HFF-Myc (cell line): ENCODE data around the gene PREX1.
A peak's percentile ranks its signal among the peaks of the same experiment; 100 is the strongest.

Experiments used
- DNase-seq: peaks from one replicate; pipeline ENCODE4 v3.0.0-alpha.2; 2011; ENCODE audit warnings: low read depth; ENCODE audit errors: extremely low read depth
- H3K4me3 ChIP-seq: replicated peaks from 2 replicates; pipeline ENCODE4 v1.5.1; 2011; ENCODE audit warnings: low read depth, mild to moderate bottlenecking, control low read depth, low read length
- TF ChIP-seq, protein P1 (sequence below): IDR thresholded peaks from 2 replicates; pipeline ENCODE4 v1.5.1; 2012; ENCODE audit warnings: mild to moderate bottlenecking, low read depth, low read length, control low read depth; ENCODE audit errors: missing control alignments

Gene PREX1

DNA sequence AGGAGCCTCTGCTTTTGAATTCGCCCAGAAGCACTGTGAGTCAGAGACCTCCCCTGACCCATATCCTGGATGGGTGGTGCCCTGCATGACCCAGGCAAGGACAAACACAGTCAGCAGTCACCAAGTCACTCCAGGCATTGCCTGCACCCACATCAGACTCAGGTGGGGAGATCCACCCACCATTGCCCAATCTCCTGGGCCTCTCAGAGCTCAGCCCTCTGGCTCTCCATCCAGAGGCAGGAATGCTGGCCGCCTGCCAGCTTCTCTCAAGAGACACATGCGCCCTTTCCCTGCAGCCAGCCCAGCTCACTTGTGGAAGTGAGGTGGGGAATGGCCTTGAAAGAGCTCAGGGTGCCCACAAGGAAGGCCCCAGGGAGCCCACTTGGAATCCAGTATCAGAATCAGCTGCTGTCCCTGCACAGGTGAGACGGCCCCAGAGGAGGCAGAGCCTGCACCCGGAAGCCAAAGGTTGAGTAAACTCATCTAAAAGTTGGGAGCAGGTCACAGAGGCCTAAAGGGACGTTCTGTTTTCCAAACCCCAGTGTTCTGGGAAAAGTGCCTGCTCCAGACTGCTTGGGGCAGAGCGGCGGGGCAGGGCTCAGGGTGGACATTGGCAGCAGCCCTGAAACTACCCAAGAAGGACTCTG lies 129.8 kb downstream of the PREX1 start:
- no peak overlapping the region for H3K4me3 ChIP-seq
- peak; percentile 38 for DNase-seq
- TF ChIP-seq, protein P1, sequence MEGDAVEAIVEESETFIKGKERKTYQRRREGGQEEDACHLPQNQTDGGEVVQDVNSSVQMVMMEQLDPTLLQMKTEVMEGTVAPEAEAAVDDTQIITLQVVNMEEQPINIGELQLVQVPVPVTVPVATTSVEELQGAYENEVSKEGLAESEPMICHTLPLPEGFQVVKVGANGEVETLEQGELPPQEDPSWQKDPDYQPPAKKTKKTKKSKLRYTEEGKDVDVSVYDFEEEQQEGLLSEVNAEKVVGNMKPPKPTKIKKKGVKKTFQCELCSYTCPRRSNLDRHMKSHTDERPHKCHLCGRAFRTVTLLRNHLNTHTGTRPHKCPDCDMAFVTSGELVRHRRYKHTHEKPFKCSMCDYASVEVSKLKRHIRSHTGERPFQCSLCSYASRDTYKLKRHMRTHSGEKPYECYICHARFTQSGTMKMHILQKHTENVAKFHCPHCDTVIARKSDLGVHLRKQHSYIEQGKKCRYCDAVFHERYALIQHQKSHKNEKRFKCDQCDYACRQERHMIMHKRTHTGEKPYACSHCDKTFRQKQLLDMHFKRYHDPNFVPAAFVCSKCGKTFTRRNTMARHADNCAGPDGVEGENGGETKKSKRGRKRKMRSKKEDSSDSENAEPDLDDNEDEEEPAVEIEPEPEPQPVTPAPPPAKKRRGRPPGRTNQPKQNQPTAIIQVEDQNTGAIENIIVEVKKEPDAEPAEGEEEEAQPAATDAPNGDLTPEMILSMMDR = no peak

- no peak overlapping the region for H3K4me3 ChIP-seq
- no peak for DNase-seq
- TF ChIP-seq, protein P1 = no peak
These were observed 131.1 kb downstream of the PREX1 start for GRCh38 chr20:48696671-48697070.

GRCh38 chr20:48695738-48696137 lies 132.1 kb downstream of the PREX1 start:
- TF ChIP-seq, protein P1 = no peak
- H3K4me3 ChIP-seq = no peak overlapping the region
- DNase-seq = no peak

DNA sequence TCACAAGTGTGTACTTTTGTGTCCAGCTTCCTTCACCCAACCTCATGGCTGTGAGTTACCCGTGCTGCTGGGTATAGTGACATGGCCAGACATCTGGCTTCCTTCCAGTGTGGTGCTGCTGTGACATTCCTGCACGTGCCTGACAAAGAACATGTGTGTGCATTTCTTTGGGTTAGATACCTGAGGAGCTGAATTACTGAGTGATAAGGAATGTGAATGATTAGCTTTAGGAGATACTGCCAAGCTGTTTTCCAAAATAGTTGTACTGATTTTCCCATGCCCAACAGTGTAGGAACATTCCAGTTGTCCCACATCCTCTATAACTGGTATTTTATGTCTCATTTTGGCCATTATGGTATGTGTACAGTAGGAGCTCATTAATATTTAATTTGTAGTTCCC lies 132.5 kb downstream of the PREX1 start:
- DNase-seq = no peak
- H3K4me3 ChIP-seq = no peak overlapping the region
- TF ChIP-seq, protein P1 = no peak

DNA sequence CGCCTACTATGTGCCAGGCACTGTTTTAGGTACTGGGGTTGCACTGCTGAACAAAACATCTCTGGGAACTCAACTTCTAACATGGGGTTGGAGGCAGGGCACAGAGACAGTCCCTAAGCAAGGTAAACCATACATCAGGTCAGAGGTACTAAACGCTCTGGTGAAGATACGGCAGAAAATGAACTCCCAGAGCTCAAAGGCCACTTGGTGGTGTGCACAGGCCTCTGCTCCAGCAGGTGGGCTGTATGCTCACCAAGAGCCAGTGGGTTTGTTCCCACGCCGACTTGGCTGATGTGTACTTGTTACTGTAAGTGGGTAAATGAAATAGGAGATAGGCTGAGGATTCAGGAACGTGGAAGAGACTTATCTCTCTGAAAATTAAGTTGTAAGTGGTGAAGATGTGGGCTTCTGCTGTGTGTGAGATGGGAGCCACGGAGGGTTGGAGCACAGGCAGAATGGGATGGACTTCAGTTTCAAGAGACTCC lies 133.4 kb downstream of the PREX1 start:
- DNase-seq = no peak
- no peak overlapping the region for H3K4me3 ChIP-seq
- TF ChIP-seq, protein P1 = no peak

DNA sequence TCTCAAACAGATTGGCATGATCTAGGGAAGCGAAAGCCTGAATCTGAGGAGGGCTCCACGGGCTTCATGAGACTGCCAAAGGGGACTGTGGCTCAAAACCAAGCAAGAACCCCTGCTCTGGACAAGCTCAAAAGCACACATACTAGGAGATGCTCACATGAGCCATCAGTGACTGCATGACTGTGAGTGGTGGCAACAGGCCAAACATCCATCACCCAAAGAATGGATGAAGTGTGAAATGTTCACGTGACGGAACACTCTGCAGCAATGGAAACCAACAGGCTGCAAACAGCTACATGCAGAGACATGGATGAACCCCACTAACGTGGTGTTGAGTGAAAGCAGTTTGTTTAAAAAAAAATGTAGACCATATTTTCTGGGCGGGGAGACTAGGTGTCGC lies 136.3 kb downstream of the PREX1 start:
- TF ChIP-seq, protein P1 = no peak
- DNase-seq = no peak
- no peak overlapping the region for H3K4me3 ChIP-seq

GRCh38 chr20:48690888-48691287 lies 136.9 kb downstream of the PREX1 start:
- TF ChIP-seq, protein P1 = no peak
- DNase-seq = no peak
- H3K4me3 ChIP-seq = no peak overlapping the region
